Ectodermal cell (in vitro differentiated cells): ENCODE measurements around the gene AIF1.

Source experiments
- H3K27ac ChIP-seq: 2 replicates; pipeline ENCODE4 v1.7.0; 2013; ENCODE audit warnings: mild to moderate bottlenecking, low read depth, low read length; ENCODE audit not compliant: insufficient read depth, poor library complexity, severe bottlenecking
- H3K27me3 ChIP-seq: 2 replicates; pipeline ENCODE4 v1.7.0; 2013; ENCODE audit warnings: mild to moderate bottlenecking, low read length; ENCODE audit not compliant: insufficient read depth, control insufficient read depth, poor library complexity, severe bottlenecking
- H3K36me3 ChIP-seq: one replicate; pipeline ENCODE4 v1.7.0; 2013; ENCODE audit warnings: low read length; ENCODE audit not compliant: control insufficient read depth, insufficient read depth
- H3K4me1 ChIP-seq: one replicate; pipeline ENCODE4 v1.7.0; 2013; ENCODE audit warnings: low read length; ENCODE audit not compliant: control insufficient read depth, insufficient read depth
- H3K4me3 ChIP-seq: 2 replicates; pipeline ENCODE4 v1.7.0; 2013; ENCODE audit warnings: low read depth, low read length, control low read depth; ENCODE audit not compliant: insufficient read depth
- H3K9me3 ChIP-seq: 2 replicates; pipeline ENCODE4 v1.7.0; 2013; ENCODE audit warnings: mild to moderate bottlenecking, low read length, moderate library complexity; ENCODE audit not compliant: control insufficient read depth
- WGBS, 2 experiments: methylation state at CpG; one replicate each; pipeline ENCODE4 v1.1.7; 2013; ENCODE audit warnings: missing lambda C conversion rate in 2 of 2; 5-methylcytosine and 5-hydroxymethylcytosine counted together

Gene AIF1

GRCh38 chr6:31633447-31633846, 18.4 kb downstream of the AIF1 start:
- WGBS, 2 experiments: 94 to 97% methylated on average over 7 of the region's 7 CpGs
- no peaks in the 10 kb centered on the region for H3K9me3 ChIP-seq
- no peaks in the 10 kb centered on the region for H3K27me3 ChIP-seq
- H3K4me3 ChIP-seq: no peak overlapping the region
- no peak overlapping the region for H3K27ac ChIP-seq
- peaks cover 87% of the 10 kb centered on the region for H3K36me3 ChIP-seq
- H3K4me1 ChIP-seq: no peaks in the 10 kb centered on the region

GRCh38 chr6:31634131-31634530, 19.1 kb downstream of the AIF1 start:
- no peaks in the 10 kb centered on the region for H3K9me3 ChIP-seq
- H3K4me1 ChIP-seq: no peaks in the 10 kb centered on the region
- peaks cover 81% of the 10 kb centered on the region for H3K36me3 ChIP-seq
- H3K4me3 ChIP-seq: no peak overlapping the region
- no peak overlapping the region for H3K27ac ChIP-seq
- WGBS, 2 experiments: 95 to 96% methylated on average over 3 of the region's 3 CpGs
- no peaks in the 10 kb centered on the region for H3K27me3 ChIP-seq

- no peak overlapping the region for H3K27ac ChIP-seq
- H3K27me3 ChIP-seq: no peaks in the 10 kb centered on the region
- H3K36me3 ChIP-seq: peaks cover 72% of the 10 kb centered on the region
- H3K4me1 ChIP-seq: no peaks in the 10 kb centered on the region
- H3K9me3 ChIP-seq: no peaks in the 10 kb centered on the region
- WGBS, 2 experiments: 90 to 91% methylated on average over 11 of the region's 11 CpGs
- no peak overlapping the region for H3K4me3 ChIP-seq
These were observed 20.0 kb downstream of the AIF1 start for GRCh38 chr6:31634969-31635575.

- H3K36me3 ChIP-seq: peaks cover 72% of the 10 kb centered on the region
- WGBS, 2 experiments: 90% methylated on average over 27 of the region's 27 CpGs
- H3K4me3 ChIP-seq: no peak overlapping the region
- no peaks in the 10 kb centered on the region for H3K9me3 ChIP-seq
- no peaks in the 10 kb centered on the region for H3K4me1 ChIP-seq
- no peaks in the 10 kb centered on the region for H3K27me3 ChIP-seq
- peak overlapping the region; percentile 16 for H3K27ac ChIP-seq
These were observed 21.9 kb downstream of the AIF1 start for GRCh38 chr6:31636698-31637596.

- peak overlapping the region; percentile 36 for H3K27ac ChIP-seq
- peaks cover 66% of the 10 kb centered on the region for H3K36me3 ChIP-seq
- H3K4me3 ChIP-seq: no peak overlapping the region
- H3K27me3 ChIP-seq: no peaks in the 10 kb centered on the region
- 92 to 95% methylated on average over 9 of the region's 9 CpGs for WGBS, 2 experiments
- no peaks in the 10 kb centered on the region for H3K9me3 ChIP-seq
- H3K4me1 ChIP-seq: no peaks in the 10 kb centered on the region
These were observed 24.0 kb downstream of the AIF1 start for GRCh38 chr6:31639043-31639442.

GRCh38 chr6:31639449-31639861, 24.4 kb downstream of the AIF1 start:
- H3K36me3 ChIP-seq: peaks cover 66% of the 10 kb centered on the region
- 94 to 96% methylated on average over 10 of the region's 10 CpGs for WGBS, 2 experiments
- no peak overlapping the region for H3K27ac ChIP-seq
- no peaks in the 10 kb centered on the region for H3K4me1 ChIP-seq
- H3K9me3 ChIP-seq: no peaks in the 10 kb centered on the region
- no peaks in the 10 kb centered on the region for H3K27me3 ChIP-seq
- no peak overlapping the region for H3K4me3 ChIP-seq

DNA sequence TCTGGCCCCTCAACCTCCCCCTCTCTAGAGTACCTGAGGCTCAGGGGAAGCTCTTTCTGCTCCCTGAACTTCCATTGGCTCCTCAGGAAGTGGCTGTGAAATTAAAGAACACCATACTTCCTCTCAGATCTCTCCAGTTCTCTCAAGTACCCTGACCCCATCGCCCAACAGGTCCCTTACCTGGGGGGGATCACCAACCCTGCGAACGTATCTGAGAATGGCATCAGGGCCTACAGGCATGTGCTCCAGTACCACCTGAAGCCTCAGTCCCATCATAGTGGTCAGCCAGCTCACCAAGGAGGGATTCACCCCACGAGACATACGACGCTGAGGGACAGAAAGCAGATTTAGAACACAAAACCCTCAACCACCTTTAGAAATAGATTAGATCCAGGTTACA, 25.6 kb downstream of the AIF1 start:
- WGBS, 2 experiments: 98% methylated on average over 4 to 6 of the region's 6 CpGs
- Histone ChIP-seq H3K36me3 (peaks cover 64% of the 10 kb centered on the region), H3K4me3 (no peak overlapping the region), H3K9me3 (no peaks in the 10 kb centered on the region), H3K27me3 (no peaks in the 10 kb centered on the region), H3K4me1 (no peaks in the 10 kb centered on the region), H3K27ac (no peak overlapping the region)

DNA sequence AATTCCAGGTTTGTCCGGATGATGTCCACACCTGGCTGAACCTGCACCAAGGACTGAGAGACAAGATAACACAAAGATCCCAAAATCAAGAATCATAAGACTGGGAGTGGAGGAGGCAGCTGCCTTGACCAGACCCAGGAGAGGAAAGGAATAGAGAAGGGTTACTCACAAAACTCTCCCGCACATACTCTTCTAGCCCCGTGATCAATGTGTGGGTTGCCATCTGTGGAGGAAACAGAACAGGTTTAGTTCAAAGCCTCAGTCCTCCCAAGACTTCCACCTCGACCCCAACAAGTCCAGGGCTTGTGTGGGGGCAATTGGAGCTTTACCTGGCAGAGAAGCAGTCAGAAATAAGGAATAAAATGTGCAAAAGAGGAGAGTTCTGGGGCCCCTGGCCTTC, 26.3 kb downstream of the AIF1 start:
- Histone ChIP-seq H3K4me1 (no peaks in the 10 kb centered on the region), H3K9me3 (no peaks in the 10 kb centered on the region), H3K4me3 (no peak overlapping the region), H3K36me3 (peaks cover 60% of the 10 kb centered on the region), H3K27ac (no peak overlapping the region), H3K27me3 (no peaks in the 10 kb centered on the region)
- WGBS, 2 experiments: 96 to 97% methylated on average over 4 of the region's 4 CpGs

GRCh38 chr6:31642798-31643570, 27.9 kb downstream of the AIF1 start:
- no peaks in the 10 kb centered on the region for H3K9me3 ChIP-seq
- H3K36me3 ChIP-seq: peaks cover 62% of the 10 kb centered on the region
- no peak overlapping the region for H3K27ac ChIP-seq
- no peak overlapping the region for H3K4me3 ChIP-seq
- H3K4me1 ChIP-seq: no peaks in the 10 kb centered on the region
- WGBS, 2 experiments: 93 to 96% methylated on average over 6 of the region's 6 CpGs
- no peaks in the 10 kb centered on the region for H3K27me3 ChIP-seq
